ENCODE data around the gene LPAR1.
"Not testable (repeated sequence)": the region's sequence is repeated elsewhere in the genome, so short reads cannot be mapped to it uniquely, and the experiment has no call there.

The LPAR1 gene

GRCh38 chr9:110900456-110900855 is 137.8 kb downstream of the LPAR1 start:
- no peak for DNase-seq
- in situ Hi-C loops (cut with MboI; ENCODE audit: low pct_unique_long_range_greater_than_20kb, low sequenced_read_pairs) = no loop called here

DNA sequence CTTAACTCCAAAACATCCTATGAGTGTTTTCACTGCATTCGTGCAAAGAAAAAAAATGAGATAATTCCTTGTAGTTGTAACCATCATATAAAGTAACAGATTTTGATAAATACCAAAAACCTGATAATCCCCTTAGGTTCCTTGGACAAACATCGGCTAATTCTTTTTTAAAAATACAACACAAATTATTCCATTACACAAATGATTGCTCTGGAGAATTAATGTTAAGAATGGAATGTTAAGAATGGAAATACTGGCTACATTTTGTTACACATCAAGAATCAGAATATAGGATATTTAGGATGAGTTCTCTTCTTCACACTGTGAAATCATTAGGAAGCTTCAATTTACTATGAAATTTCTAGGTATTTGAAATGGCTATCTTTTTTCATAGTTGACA is 139.4 kb downstream of the LPAR1 start:
- in situ Hi-C loops (cut with MboI; ENCODE audit: low pct_unique_long_range_greater_than_20kb, low sequenced_read_pairs) = no loop called here
- no peak for DNase-seq

GRCh38 chr9:110898358-110898757 is 139.9 kb downstream of the LPAR1 start:
- DNase-seq = no peak
- in situ Hi-C loops (cut with MboI; ENCODE audit: low pct_unique_long_range_greater_than_20kb, low sequenced_read_pairs) = no loop called here

GRCh38 chr9:110897943-110898342 is 140.3 kb downstream of the LPAR1 start:
- in situ Hi-C loops (cut with MboI; ENCODE audit: low pct_unique_long_range_greater_than_20kb, low sequenced_read_pairs) = no loop called here

DNA sequence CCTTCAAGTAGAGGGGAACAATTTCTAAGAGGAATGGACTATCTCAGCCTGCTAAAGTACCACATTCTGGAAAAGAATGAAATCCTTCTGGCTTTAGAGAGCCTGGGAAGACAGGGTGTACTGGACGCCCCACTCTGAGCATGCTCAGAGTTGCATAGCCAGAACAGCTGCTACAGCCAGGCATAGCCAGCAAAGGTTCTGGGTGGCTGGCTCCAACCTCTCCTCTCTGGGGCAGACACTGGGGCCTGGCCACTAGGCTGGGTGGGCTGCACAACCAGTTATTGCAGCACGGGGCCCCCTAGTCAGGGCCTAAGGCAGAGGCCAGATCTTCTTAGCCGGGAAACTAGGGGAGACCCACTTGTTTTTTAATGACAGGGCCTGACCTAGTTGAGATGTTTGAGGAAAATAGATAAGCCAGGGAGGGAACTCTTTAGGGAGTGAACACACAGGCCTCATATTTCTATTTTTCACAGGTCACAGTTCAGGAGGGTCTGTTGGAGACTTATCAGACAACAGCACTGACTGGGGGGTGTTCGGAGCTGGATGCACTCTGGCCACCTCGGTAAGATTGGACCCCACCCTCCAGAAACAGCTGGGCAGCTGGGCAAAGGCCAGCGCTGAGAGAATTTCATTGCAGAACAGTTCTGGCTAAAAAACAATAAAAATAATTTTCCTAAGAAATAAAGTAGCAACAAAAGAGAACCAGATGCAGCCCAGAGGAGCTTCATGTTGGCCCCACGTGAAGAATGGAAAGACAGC is 142.9 kb downstream of the LPAR1 start:
- no peak for DNase-seq
- in situ Hi-C loops (cut with MboI; ENCODE audit: low pct_unique_long_range_greater_than_20kb, low sequenced_read_pairs) = no loop called here

More at GRCh38 chr9:110897943-110898342, 140.3 kb downstream of the LPAR1 start:
- DNase-seq = no peak

DNA sequence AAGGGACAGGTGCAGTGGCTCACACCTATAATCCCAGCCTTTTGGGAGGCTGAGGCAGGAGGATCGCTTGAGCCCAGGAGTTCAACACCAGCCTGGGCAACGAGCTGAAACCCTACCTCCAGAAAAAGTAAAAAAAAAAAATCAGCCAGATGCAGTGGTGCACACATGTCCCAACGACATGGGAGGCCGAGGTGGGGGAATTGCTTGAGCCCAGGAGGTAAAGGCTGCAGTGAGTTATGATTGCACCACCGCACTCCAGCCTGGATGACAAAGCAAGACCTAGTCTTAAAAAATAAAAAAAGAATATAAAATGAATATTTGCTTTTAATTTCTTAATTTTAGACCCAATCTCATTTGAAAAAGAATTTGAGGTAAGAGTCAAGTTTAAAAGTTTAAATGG is 143.5 kb downstream of the LPAR1 start:
- no peak for DNase-seq
- in situ Hi-C loops (cut with MboI; ENCODE audit: low pct_unique_long_range_greater_than_20kb, low sequenced_read_pairs) = no loop called here

GRCh38 chr9:110892689-110893088 is 145.6 kb downstream of the LPAR1 start:
- in situ Hi-C loops (cut with MboI; ENCODE audit: low pct_unique_long_range_greater_than_20kb, low sequenced_read_pairs) = no loop called here
- DNase-seq = no peak

DNA sequence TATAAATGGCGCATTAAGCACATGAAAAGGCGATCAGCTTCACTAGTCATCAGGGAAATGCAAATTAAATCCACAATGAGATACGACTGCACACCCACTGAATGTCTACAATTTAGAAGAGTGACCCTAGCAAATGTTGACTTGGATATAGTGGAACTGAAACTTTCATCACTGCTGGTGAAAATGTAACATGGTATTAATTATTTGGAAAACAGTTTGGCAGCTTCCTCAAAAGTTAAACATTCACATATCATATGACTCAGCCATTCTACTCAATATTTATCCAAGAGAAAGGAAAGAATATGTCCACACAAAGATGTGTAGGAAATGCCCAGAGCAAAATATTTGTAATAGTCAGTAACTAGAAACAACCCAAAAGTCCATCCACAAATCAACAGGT is 146.5 kb downstream of the LPAR1 start:
- DNase-seq = no peak
- in situ Hi-C loops (cut with MboI; ENCODE audit: low pct_unique_long_range_greater_than_20kb, low sequenced_read_pairs) = no loop called here

- no peak for DNase-seq
These were observed 147.9 kb downstream of the LPAR1 start for GRCh38 chr9:110890416-110890815.

DNA sequence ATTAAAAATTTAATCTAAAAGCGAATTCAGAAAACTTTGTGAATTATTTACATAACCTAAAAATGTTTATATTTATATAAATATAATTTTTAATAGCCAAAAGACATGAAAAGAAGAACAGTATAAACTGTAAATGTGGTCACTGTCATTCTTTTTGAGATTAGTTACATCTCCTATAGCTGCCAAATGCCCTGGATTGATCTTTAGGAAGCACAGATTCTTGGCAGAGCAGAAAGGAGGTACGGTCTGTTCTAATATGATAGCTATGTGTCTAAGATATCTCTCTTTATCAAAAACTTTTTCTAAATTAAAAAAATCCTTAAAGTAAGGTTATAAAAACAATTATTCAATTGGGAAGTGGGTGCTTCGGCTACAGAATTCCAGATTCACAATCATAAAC is 151.0 kb downstream of the LPAR1 start:
- in situ Hi-C loops (cut with MboI; ENCODE audit: low pct_unique_long_range_greater_than_20kb, low sequenced_read_pairs) = no loop called here
- DNase-seq = no peak

More at GRCh38 chr9:110890416-110890815, 147.9 kb downstream of the LPAR1 start:
- in situ Hi-C loops (cut with MboI; ENCODE audit: low pct_unique_long_range_greater_than_20kb, low sequenced_read_pairs) = no loop called here

DNA sequence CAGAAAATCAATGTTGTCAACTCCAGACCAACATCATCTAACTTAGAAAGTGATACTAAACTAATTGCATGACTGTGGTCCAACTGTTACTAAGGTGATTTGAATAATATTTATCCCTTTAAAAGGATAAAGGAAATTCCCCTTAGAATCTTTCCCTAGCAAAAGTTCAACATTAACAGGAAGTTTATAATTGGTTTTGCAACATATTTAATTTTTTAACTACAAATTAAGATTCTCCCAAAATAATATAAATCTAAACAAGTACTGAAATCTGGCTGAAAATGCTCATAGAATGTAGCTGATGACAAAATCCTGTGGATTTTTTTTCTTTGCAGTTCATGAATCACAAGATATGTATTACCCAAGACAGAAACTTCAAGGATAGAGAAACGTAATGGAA is 151.4 kb downstream of the LPAR1 start:
- in situ Hi-C loops (cut with MboI; ENCODE audit: low pct_unique_long_range_greater_than_20kb, low sequenced_read_pairs) = no loop called here
- DNase-seq = no peak

DNA sequence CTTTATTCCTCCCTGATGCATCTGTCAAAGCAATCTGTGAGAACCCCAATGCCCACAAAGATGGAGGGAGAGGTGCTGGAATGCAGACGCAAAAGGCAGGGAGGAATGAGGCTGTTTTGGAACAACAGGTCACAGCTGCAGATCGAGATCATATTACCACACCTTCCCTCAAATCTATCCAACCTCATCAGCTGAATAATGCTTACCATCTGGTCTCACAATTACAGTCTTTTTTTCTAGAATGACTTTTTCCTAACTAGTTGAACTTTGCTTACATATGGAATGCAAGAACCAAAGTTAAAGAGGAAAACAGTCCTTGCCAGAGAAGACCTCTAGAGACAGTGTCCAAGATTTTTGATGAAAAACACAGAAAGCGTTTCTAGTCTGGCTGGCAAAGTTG is 158.1 kb downstream of the LPAR1 start:
- in situ Hi-C loops (cut with MboI; ENCODE audit: low pct_unique_long_range_greater_than_20kb, low sequenced_read_pairs) = no loop called here
- DNase-seq = no peak

DNA sequence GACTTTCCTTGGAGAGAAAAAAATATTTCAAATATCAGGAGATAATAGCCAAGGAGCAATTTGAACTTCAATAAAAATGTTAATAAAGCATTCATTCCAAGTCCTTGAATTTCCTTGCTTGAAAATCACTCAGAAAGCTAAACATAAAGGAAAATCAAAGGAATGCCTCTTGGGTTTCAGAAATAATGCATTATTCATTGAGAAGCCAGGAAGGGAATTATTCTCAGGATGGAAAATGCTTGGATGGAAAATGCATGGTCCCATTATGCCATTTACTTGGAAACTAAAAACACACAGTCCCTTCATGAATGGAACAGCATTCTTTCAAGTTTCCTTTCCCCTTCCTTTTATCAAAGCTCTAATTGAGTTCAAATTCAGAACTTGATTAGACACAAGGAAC is 160.9 kb downstream of the LPAR1 start:
- in situ Hi-C loops (cut with MboI; ENCODE audit: low pct_unique_long_range_greater_than_20kb, low sequenced_read_pairs) = no loop called here
- DNase-seq = no peak

GRCh38 chr9:110876929-110877328 is 161.3 kb downstream of the LPAR1 start:
- in situ Hi-C loops (cut with MboI; ENCODE audit: low pct_unique_long_range_greater_than_20kb, low sequenced_read_pairs) = no loop called here
- no peak for DNase-seq

- peak; percentile 92 for DNase-seq
- in situ Hi-C loops (cut with MboI; ENCODE audit: low pct_unique_long_range_greater_than_20kb, low sequenced_read_pairs) = no loop called here
These were observed 163.2 kb downstream of the LPAR1 start for GRCh38 chr9:110874963-110875674.

- in situ Hi-C loops (cut with MboI; ENCODE audit: low pct_unique_long_range_greater_than_20kb, low sequenced_read_pairs) = no loop called here
- no peak for DNase-seq
These were observed 165.3 kb downstream of the LPAR1 start for GRCh38 chr9:110872920-110873319.

GRCh38 chr9:110871736-110872135 is 166.5 kb downstream of the LPAR1 start:
- no peak for DNase-seq
- in situ Hi-C loops (cut with MboI; ENCODE audit: low pct_unique_long_range_greater_than_20kb, low sequenced_read_pairs) = no loop called here

- in situ Hi-C loops (cut with MboI; ENCODE audit: low pct_unique_long_range_greater_than_20kb, low sequenced_read_pairs) = no loop called here
These were observed 168.3 kb downstream of the LPAR1 start for GRCh38 chr9:110869931-110870330.

GRCh38 chr9:110864011-110864410 is 174.3 kb downstream of the LPAR1 start:
- no peak for DNase-seq

More at GRCh38 chr9:110869931-110870330, 168.3 kb downstream of the LPAR1 start:
- DNase-seq = no peak

GRCh38 chr9:110861370-110862110 is 176.7 kb downstream of the LPAR1 start:
- DNase-seq; in situ Hi-C loops (cut with MboI; ENCODE audit: low pct_unique_long_range_greater_than_20kb, low sequenced_read_pairs): not testable (repeated sequence)

More at GRCh38 chr9:110864011-110864410, 174.3 kb downstream of the LPAR1 start:
- in situ Hi-C loops (cut with MboI; ENCODE audit: low pct_unique_long_range_greater_than_20kb, low sequenced_read_pairs) = no loop called here
